GM19035 (cell line): Measurements from ENCODE around the gene DAP3.
"Not testable (repeated sequence)": the region's sequence is repeated elsewhere in the genome, so short reads cannot be mapped to it uniquely, and the experiment has no call there.

Experiments
- ATAC-seq: cut with Tn5 transposase; IDR thresholded peaks from one replicate; pipeline ENCODE4 v1.9.1; 2021; ENCODE audit not compliant: unreplicated experiment

DAP3 gene

GRCh38 chr1:155689081-155689607 lies at the start of gene DAP3:
Gene DAP3, plus strand, starts transcription at chr1:155689091. Its CDS starts 20,689 bp downstream, at chr1:155709780.
- not testable (repeated sequence) for ATAC-seq

- no peak for ATAC-seq
These were observed 48.5 kb upstream of the DAP3 start for GRCh38 chr1:155640367-155640766.

GRCh38 chr1:155642559-155643180 lies 46.2 kb upstream of the DAP3 start:
- ATAC-seq, result not testable (repeated sequence)

GRCh38 chr1:155643230-155643629 lies 45.7 kb upstream of the DAP3 start:
- ATAC-seq, result no peak

- ATAC-seq, result no peak
These were observed 43.8 kb upstream of the DAP3 start for GRCh38 chr1:155645034-155645598.

GRCh38 chr1:155645648-155646047 lies 43.2 kb upstream of the DAP3 start:
- ATAC-seq, result no peak

- no peak for ATAC-seq
These were observed 42.6 kb upstream of the DAP3 start for GRCh38 chr1:155646307-155646706.

GRCh38 chr1:155648207-155649147 lies 40.4 kb upstream of the DAP3 start:
- ATAC-seq, result no peak

GRCh38 chr1:155649676-155650075 lies 39.2 kb upstream of the DAP3 start:
- no peak for ATAC-seq

GRCh38 chr1:155650231-155650757 lies 38.6 kb upstream of the DAP3 start:
- no peak for ATAC-seq

- ATAC-seq, result no peak
These were observed 36.8 kb upstream of the DAP3 start for GRCh38 chr1:155651861-155652661.

GRCh38 chr1:155652951-155653350 lies 35.9 kb upstream of the DAP3 start:
- no peak for ATAC-seq

- ATAC-seq, result no peak
These were observed 31.4 kb upstream of the DAP3 start for GRCh38 chr1:155657463-155657862.

GRCh38 chr1:155661239-155661638 lies 27.7 kb upstream of the DAP3 start:
- not testable (repeated sequence) for ATAC-seq

- no peak for ATAC-seq
These were observed 19.4 kb upstream of the DAP3 start for GRCh38 chr1:155669233-155670162.

GRCh38 chr1:155671750-155672149 lies 17.1 kb upstream of the DAP3 start:
- ATAC-seq, result no peak

GRCh38 chr1:155673003-155673402 lies 15.9 kb upstream of the DAP3 start:
- no peak for ATAC-seq

- no peak for ATAC-seq
These were observed 10.9 kb upstream of the DAP3 start for GRCh38 chr1:155678027-155678426.

- not testable (repeated sequence) for ATAC-seq
These were observed 9.9 kb upstream of the DAP3 start for GRCh38 chr1:155678992-155679391.
